ENCODE results near the gene IRS2.
"Not testable (repeated sequence)": the region's sequence is repeated elsewhere in the genome, so short reads cannot be mapped to it uniquely, and the experiment has no call there.

DNA sequence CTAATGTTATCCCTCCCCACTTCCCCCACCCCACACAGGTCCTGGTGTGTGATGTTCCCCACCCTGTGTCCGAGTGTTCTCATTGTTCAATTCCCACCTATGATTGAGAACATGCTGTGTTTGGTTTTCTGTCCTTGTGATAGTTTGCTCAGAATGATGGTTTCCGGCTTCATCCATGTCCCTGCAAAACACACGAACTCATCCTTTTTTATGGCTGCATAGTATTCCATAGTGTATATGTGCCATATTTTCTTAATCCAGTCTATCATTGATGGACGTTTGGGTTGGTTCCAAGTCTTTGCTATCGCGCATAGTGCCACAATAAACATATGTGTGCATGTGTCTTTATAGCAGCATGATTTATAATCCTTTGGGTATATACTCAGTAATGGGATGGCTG, 36.8 kb upstream of the IRS2 start:
- not testable (repeated sequence) for TF ChIP-seq YY1 (IDR thresholded peaks at IDR 0.05; ENCODE audit: insufficient read depth, insufficient read length); ZNF274 (IDR thresholded peaks at IDR 0.05; ENCODE audit: low read depth, low read length); SUZ12 (IDR thresholded peaks at IDR 0.05; ENCODE audit: extremely low read depth, insufficient read depth, insufficient read length)

Measured in NT2/D1 (cell line).